ENCODE results near the gene UGT2B10.

DNA sequence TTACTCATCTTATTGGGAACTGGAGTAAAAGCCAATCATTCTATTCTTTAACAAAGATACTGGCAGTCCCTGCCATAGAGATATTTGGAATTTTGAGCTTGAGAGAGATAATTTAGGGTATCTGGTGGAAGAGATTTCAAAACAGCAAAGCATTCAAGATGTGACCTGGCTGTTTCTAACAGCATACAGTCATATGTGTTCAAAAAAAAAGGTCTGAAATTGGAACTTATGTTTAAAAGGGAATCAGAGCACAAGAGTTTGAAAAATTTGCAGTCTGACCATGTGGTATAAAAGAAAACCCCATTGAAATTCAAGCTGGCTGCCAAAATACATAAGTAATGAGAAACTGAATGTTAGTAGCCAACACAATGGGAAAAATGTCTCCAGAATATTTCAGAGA lies 42.2 kb downstream of the UGT2B10 start:
- no peak for TF ChIP-seq POLR2A (IDR thresholded peaks at IDR 0.05)
- TF ChIP-seq, protein P1, sequence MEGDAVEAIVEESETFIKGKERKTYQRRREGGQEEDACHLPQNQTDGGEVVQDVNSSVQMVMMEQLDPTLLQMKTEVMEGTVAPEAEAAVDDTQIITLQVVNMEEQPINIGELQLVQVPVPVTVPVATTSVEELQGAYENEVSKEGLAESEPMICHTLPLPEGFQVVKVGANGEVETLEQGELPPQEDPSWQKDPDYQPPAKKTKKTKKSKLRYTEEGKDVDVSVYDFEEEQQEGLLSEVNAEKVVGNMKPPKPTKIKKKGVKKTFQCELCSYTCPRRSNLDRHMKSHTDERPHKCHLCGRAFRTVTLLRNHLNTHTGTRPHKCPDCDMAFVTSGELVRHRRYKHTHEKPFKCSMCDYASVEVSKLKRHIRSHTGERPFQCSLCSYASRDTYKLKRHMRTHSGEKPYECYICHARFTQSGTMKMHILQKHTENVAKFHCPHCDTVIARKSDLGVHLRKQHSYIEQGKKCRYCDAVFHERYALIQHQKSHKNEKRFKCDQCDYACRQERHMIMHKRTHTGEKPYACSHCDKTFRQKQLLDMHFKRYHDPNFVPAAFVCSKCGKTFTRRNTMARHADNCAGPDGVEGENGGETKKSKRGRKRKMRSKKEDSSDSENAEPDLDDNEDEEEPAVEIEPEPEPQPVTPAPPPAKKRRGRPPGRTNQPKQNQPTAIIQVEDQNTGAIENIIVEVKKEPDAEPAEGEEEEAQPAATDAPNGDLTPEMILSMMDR (IDR thresholded peaks at IDR 0.05), result no peak

Measured in body of pancreas (tissue), 4 donors.